GM23338 (cell line): ENCODE results near the gene PRMT1. TPM values are rescaled to one million over a fixed set of nuclear protein-coding genes. Genes with fewer than 3 reads are reported as not detected.
A peak's percentile ranks its signal among the peaks of the same experiment; 100 is the strongest.

Experiments used
- ATAC-seq: fragments of 200-7000 bp; cut with Tn5 transposase; 3 replicates; pipeline ENCODE4 v1.9.1; 2020
- DNase-seq: peaks from one replicate; pipeline ENCODE4 v3.0.0-alpha.2; 2015; ENCODE audit warnings: low spot score
- H2AFZ ChIP-seq: fragments of 200-600 bp; sonication (generic); 2 replicates; pipeline ENCODE4 v1.8.0; 2016; ENCODE audit warnings: antibody characterized with exemption, mild to moderate bottlenecking, moderate library complexity
- H3F3A ChIP-seq: fragments of 200-600 bp; sonication (generic); replicated peaks from 2 replicates; pipeline ENCODE4 v1.8.0; 2017; ENCODE audit warnings: antibody characterized with exemption, mixed run types, low read depth
- H3K27ac ChIP-seq: fragments of 200-600 bp; sonication (generic); 2 replicates; pipeline ENCODE4 v1.6.1; 2016; ENCODE audit warnings: low read depth
- H3K27me3 ChIP-seq: fragments of 200-600 bp; sonication (generic); 2 replicates; pipeline ENCODE4 v1.8.0; 2016; ENCODE audit warnings: mild to moderate bottlenecking, mixed run types, moderate library complexity; ENCODE audit not compliant: insufficient read depth
- H3K36me3 ChIP-seq: fragments of 200-600 bp; sonication (generic); 2 replicates; pipeline ENCODE4 v1.8.0; 2016; ENCODE audit warnings: mild to moderate bottlenecking; ENCODE audit not compliant: insufficient read depth
- H3K4me1 ChIP-seq: fragments of 200-600 bp; sonication (generic); 2 replicates; pipeline ENCODE4 v1.8.0; 2016; ENCODE audit warnings: mild to moderate bottlenecking, moderate library complexity; ENCODE audit not compliant: insufficient read depth
- H3K4me2 ChIP-seq: fragments of 200-600 bp; sonication (generic); 2 replicates; pipeline ENCODE4 v1.7.1; 2017; ENCODE audit warnings: mixed run types
- H3K4me3 ChIP-seq: fragments of 200-600 bp; sonication (generic); 2 replicates; pipeline ENCODE4 v1.6.1; 2016; ENCODE audit warnings: mixed run types
- H3K79me2 ChIP-seq: fragments of 200-600 bp; sonication (generic); replicated peaks from 2 replicates; pipeline ENCODE4 v1.8.0; 2017; ENCODE audit warnings: mild to moderate bottlenecking; ENCODE audit not compliant: insufficient read depth
- H3K9me2 ChIP-seq: fragments of 200-600 bp; sonication (generic); 2 replicates; pipeline ENCODE4 v1.8.0; 2017; ENCODE audit not compliant: insufficient read depth
- H4K20me1 ChIP-seq: fragments of 200-600 bp; sonication (generic); replicated peaks from 2 replicates; pipeline ENCODE4 v1.8.0; 2017; ENCODE audit warnings: mild to moderate bottlenecking; ENCODE audit not compliant: insufficient read depth
- H3K27ac Mint-ChIP-seq: 2 replicates; pipeline ENCODE4 v1.8.0; 2020; ENCODE audit warnings: inconsistent platforms, mild to moderate bottlenecking, moderate library complexity, mixed read lengths
- H3K27me3 Mint-ChIP-seq: 3 replicates; pipeline ENCODE4 v1.8.0; 2022; ENCODE audit warnings: low read depth, mild to moderate bottlenecking, moderate library complexity, mixed read lengths, inconsistent platforms; ENCODE audit not compliant: insufficient read depth, poor library complexity
- H3K36me3 Mint-ChIP-seq: 3 replicates; pipeline ENCODE4 v1.8.0; 2021; ENCODE audit warnings: low read depth, mild to moderate bottlenecking, inconsistent platforms, moderate library complexity, mixed read lengths
- H3K4me1 Mint-ChIP-seq: 3 replicates; pipeline ENCODE4 v1.8.0; 2020; ENCODE audit warnings: mild to moderate bottlenecking, inconsistent platforms, mixed read lengths
- H3K4me3 Mint-ChIP-seq: 3 replicates; pipeline ENCODE4 v1.8.0; 2021; ENCODE audit warnings: moderate library complexity, mild to moderate bottlenecking, inconsistent platforms, mixed read lengths
- H3K9me3 Mint-ChIP-seq: 3 replicates; pipeline ENCODE4 v1.8.0; 2020; ENCODE audit warnings: moderate library complexity, mild to moderate bottlenecking, inconsistent platforms, mixed read lengths
- CREB1 ChIP-seq: fragments of 250-450 bp; sonication (Bioruptor Pico); IDR thresholded peaks from 2 replicates; pipeline ENCODE4 v1.5.0; 2020; ENCODE audit warnings: low read depth, mild to moderate bottlenecking, moderate library complexity
- EZH2 ChIP-seq: fragments of 200-600 bp; sonication (generic); IDR thresholded peaks from one replicate; pipeline ENCODE4 v1.8.0; 2017; ENCODE audit warnings: antibody characterized with exemption, mild to moderate bottlenecking, low read depth; ENCODE audit not compliant: unreplicated experiment
- EZH2phosphoT487 ChIP-seq: fragments of 200-600 bp; sonication (generic); IDR thresholded peaks from one replicate; pipeline ENCODE4 v1.8.1; 2018; ENCODE audit warnings: antibody characterized with exemption; ENCODE audit not compliant: unreplicated experiment
- JUNB ChIP-seq: IDR thresholded peaks from one replicate; pipeline ENCODE4 v1.6.1; 2016; ENCODE audit warnings: antibody characterized with exemption; ENCODE audit not compliant: unreplicated experiment
- NANOG ChIP-seq: IDR thresholded peaks from 2 replicates; pipeline ENCODE4 v1.6.1; 2016; ENCODE audit warnings: antibody characterized with exemption, borderline replicate concordance
- POLR2AphosphoS5 ChIP-seq: IDR thresholded peaks from 2 replicates; pipeline ENCODE4 v1.6.1; 2016; ENCODE audit warnings: antibody characterized with exemption, low read depth
- STAT1 ChIP-seq: IDR thresholded peaks from one replicate; pipeline ENCODE4 v1.6.1; 2016; ENCODE audit warnings: antibody characterized with exemption; ENCODE audit not compliant: unreplicated experiment
- ZNF114 ChIP-seq: fragments of 250-450 bp; sonication (Bioruptor Pico); IDR thresholded peaks from 2 replicates; pipeline ENCODE4 v1.5.0; 2020; ENCODE audit warnings: mild to moderate bottlenecking, moderate library complexity
- ZNF331 ChIP-seq: fragments of 250-450 bp; sonication (Bioruptor Pico); IDR thresholded peaks from 2 replicates; pipeline ENCODE4 v1.5.0; 2020; ENCODE audit warnings: low read depth, mild to moderate bottlenecking, moderate library complexity
- polyA plus RNA-seq: library from polyadenylated mRNA; unstranded; fragments of >200 nt; fragmentation: Nextera tagmentation; extraction: Ambion mirVana; gene quantifications from 2 replicates; pipeline ENCODE4 v1.2.1, GENCODE V29; 2016
- total RNA-seq: library from RNA; depleted of rRNA; stranded (reverse); fragments of >200 nt; shearing (Covaris generic); gene quantifications from 2 replicates; pipeline ENCODE4 v1.2.3, GENCODE V29; 2014
- TF ChIP-seq, protein P1 (sequence below): fragments of 250-450 bp; sonication (Bioruptor Pico); IDR thresholded peaks from 2 replicates; pipeline ENCODE4 v1.5.0; 2020; ENCODE audit warnings: mild to moderate bottlenecking, moderate library complexity
- TF ChIP-seq, protein P2 (sequence below): IDR thresholded peaks from one replicate; pipeline ENCODE4 v1.6.1; 2018; ENCODE audit warnings: antibody characterized with exemption; ENCODE audit not compliant: unreplicated experiment
- TF ChIP-seq, protein P3 (sequence below), 2 experiments: fragments of 200-600 bp in 1 of 2; sonication (generic) in 1 of 2; conservative IDR thresholded peaks; 2 replicates each; pipeline versions ENCODE4 v1.5.1 to v1.6.1; 2016 to 2017; ENCODE audit warnings: antibody characterized with exemption in 2 of 2, low read depth in 2 of 2, mild to moderate bottlenecking in 2 of 2, moderate library complexity in 1 of 2
- TF ChIP-seq, protein P4 (sequence below): IDR thresholded peaks from 2 replicates; pipeline ENCODE4 v1.6.1; 2016; ENCODE audit warnings: antibody characterized with exemption

PRMT1 gene
- total and polyA plus RNA-seq, 2 experiments from 2014 or later: 590 to 700 TPM

DNA sequence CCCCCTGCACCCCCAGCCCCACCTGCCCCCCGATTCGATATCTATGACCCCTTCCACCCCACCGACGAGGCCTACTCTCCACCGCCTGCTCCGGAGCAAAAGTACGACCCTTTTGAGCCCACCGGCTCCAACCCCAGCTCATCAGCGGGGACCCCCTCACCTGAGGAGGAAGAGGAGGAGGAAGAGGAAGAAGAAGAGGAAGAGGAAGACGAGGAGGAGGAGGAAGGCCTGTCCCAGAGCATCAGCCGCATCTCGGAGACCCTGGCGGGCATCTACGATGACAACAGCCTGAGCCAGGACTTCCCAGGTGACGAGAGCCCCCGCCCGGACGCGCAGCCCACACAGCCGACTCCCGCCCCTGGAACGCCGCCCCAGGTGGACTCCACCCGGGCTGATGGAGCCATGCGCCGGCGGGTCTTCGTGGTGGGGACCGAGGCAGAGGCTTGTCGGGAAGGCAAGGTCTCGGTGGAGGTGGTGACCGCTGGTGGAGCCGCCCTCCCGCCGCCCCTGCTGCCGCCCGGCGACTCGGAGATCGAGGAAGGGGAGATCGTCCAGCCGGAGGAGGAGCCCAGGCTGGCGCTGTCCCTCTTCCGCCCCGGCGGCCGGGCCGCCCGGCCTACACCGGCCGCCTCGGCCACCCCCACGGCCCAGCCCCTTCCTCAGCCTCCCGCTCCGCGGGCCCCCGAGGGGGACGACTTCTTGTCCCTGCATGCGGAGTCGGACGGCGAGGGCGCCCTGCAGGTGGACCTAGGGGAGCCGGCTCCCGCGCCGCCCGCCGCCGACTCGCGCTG is 25.8 kb upstream of the PRMT1 start:
- no peak overlapping the region for H2AFZ ChIP-seq
- DNase-seq (peak; percentile 34), ATAC-seq (peak; percentile 33)
- no peak overlapping the region for H3K27ac Mint-ChIP-seq
- peaks cover 13% of the 10 kb centered on the region for H3K36me3 ChIP-seq
- H4K20me1 ChIP-seq: no peaks in the 10 kb centered on the region; the same call in none of the 2 replicates
- no peaks in the 10 kb centered on the region for H3K9me2 ChIP-seq
- H3K4me3 ChIP-seq: no peak overlapping the region
- H3K27me3 Mint-ChIP-seq: peaks cover 7% of the 10 kb centered on the region
- H3K4me3 Mint-ChIP-seq: no peak overlapping the region
- TF ChIP-seq, protein P1, sequence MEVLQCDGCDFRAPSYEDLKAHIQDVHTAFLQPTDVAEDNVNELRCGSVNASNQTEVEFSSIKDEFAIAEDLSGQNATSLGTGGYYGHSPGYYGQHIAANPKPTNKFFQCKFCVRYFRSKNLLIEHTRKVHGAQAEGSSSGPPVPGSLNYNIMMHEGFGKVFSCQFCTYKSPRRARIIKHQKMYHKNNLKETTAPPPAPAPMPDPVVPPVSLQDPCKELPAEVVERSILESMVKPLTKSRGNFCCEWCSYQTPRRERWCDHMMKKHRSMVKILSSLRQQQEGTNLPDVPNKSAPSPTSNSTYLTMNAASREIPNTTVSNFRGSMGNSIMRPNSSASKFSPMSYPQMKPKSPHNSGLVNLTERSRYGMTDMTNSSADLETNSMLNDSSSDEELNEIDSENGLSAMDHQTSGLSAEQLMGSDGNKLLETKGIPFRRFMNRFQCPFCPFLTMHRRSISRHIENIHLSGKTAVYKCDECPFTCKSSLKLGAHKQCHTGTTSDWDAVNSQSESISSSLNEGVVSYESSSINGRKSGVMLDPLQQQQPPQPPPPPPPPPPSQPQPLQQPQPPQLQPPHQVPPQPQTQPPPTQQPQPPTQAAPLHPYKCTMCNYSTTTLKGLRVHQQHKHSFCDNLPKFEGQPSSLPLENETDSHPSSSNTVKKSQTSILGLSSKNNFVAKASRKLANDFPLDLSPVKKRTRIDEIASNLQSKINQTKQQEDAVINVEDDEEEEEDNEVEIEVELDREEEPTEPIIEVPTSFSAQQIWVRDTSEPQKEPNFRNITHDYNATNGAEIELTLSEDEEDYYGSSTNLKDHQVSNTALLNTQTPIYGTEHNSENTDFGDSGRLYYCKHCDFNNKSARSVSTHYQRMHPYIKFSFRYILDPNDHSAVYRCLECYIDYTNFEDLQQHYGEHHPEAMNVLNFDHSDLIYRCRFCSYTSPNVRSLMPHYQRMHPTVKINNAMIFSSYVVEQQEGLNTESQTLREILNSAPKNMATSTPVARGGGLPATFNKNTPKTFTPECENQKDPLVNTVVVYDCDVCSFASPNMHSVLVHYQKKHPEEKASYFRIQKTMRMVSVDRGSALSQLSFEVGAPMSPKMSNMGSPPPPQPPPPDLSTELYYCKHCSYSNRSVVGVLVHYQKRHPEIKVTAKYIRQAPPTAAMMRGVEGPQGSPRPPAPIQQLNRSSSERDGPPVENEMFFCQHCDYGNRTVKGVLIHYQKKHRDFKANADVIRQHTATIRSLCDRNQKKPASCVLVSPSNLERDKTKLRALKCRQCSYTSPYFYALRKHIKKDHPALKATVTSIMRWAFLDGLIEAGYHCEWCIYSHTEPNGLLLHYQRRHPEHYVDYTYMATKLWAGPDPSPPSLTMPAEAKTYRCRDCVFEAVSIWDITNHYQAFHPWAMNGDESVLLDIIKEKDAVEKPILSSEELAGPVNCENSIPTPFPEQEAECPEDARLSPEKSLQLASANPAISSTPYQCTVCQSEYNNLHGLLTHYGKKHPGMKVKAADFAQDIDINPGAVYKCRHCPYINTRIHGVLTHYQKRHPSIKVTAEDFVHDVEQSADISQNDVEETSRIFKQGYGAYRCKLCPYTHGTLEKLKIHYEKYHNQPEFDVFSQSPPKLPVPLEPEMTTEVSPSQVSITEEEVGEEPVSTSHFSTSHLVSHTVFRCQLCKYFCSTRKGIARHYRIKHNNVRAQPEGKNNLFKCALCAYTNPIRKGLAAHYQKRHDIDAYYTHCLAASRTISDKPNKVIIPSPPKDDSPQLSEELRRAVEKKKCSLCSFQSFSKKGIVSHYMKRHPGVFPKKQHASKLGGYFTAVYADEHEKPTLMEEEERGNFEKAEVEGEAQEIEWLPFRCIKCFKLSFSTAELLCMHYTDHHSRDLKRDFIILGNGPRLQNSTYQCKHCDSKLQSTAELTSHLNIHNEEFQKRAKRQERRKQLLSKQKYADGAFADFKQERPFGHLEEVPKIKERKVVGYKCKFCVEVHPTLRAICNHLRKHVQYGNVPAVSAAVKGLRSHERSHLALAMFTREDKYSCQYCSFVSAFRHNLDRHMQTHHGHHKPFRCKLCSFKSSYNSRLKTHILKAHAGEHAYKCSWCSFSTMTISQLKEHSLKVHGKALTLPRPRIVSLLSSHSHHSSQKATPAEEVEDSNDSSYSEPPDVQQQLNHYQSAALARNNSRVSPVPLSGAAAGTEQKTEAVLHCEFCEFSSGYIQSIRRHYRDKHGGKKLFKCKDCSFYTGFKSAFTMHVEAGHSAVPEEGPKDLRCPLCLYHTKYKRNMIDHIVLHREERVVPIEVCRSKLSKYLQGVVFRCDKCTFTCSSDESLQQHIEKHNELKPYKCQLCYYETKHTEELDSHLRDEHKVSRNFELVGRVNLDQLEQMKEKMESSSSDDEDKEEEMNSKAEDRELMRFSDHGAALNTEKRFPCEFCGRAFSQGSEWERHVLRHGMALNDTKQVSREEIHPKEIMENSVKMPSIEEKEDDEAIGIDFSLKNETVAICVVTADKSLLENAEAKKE (CRISPR knock-in tag): no peak
- TF ChIP-seq JUNB (no peak), STAT1 (no peak), EZH2phosphoT487 (no peak), ZNF331 (no peak), POLR2AphosphoS5 (no peak), CREB1 (no peak), ZNF114 (CRISPR knock-in tag) (no peak), NANOG (no peak), EZH2 (no peak)
- TF ChIP-seq, protein P2, sequence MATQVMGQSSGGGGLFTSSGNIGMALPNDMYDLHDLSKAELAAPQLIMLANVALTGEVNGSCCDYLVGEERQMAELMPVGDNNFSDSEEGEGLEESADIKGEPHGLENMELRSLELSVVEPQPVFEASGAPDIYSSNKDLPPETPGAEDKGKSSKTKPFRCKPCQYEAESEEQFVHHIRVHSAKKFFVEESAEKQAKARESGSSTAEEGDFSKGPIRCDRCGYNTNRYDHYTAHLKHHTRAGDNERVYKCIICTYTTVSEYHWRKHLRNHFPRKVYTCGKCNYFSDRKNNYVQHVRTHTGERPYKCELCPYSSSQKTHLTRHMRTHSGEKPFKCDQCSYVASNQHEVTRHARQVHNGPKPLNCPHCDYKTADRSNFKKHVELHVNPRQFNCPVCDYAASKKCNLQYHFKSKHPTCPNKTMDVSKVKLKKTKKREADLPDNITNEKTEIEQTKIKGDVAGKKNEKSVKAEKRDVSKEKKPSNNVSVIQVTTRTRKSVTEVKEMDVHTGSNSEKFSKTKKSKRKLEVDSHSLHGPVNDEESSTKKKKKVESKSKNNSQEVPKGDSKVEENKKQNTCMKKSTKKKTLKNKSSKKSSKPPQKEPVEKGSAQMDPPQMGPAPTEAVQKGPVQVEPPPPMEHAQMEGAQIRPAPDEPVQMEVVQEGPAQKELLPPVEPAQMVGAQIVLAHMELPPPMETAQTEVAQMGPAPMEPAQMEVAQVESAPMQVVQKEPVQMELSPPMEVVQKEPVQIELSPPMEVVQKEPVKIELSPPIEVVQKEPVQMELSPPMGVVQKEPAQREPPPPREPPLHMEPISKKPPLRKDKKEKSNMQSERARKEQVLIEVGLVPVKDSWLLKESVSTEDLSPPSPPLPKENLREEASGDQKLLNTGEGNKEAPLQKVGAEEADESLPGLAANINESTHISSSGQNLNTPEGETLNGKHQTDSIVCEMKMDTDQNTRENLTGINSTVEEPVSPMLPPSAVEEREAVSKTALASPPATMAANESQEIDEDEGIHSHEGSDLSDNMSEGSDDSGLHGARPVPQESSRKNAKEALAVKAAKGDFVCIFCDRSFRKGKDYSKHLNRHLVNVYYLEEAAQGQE: no peak
- TF ChIP-seq, protein P3, sequence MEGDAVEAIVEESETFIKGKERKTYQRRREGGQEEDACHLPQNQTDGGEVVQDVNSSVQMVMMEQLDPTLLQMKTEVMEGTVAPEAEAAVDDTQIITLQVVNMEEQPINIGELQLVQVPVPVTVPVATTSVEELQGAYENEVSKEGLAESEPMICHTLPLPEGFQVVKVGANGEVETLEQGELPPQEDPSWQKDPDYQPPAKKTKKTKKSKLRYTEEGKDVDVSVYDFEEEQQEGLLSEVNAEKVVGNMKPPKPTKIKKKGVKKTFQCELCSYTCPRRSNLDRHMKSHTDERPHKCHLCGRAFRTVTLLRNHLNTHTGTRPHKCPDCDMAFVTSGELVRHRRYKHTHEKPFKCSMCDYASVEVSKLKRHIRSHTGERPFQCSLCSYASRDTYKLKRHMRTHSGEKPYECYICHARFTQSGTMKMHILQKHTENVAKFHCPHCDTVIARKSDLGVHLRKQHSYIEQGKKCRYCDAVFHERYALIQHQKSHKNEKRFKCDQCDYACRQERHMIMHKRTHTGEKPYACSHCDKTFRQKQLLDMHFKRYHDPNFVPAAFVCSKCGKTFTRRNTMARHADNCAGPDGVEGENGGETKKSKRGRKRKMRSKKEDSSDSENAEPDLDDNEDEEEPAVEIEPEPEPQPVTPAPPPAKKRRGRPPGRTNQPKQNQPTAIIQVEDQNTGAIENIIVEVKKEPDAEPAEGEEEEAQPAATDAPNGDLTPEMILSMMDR (conservative IDR thresholded peaks at IDR 0.05; ENCODE audit: low read depth in 2 of 2): no peak
- TF ChIP-seq, protein P4, sequence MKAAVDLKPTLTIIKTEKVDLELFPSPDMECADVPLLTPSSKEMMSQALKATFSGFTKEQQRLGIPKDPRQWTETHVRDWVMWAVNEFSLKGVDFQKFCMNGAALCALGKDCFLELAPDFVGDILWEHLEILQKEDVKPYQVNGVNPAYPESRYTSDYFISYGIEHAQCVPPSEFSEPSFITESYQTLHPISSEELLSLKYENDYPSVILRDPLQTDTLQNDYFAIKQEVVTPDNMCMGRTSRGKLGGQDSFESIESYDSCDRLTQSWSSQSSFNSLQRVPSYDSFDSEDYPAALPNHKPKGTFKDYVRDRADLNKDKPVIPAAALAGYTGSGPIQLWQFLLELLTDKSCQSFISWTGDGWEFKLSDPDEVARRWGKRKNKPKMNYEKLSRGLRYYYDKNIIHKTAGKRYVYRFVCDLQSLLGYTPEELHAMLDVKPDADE: no peak
- no peaks in the 10 kb centered on the region for H3K4me1 Mint-ChIP-seq
- H3K9me3 Mint-ChIP-seq: no peaks in the 10 kb centered on the region
- no peaks in the 10 kb centered on the region for H3K79me2 ChIP-seq
- no peak overlapping the region for H3K27ac ChIP-seq
- H3F3A ChIP-seq: peaks cover 3% of the 10 kb centered on the region; the same call in 1 of the 2 replicates
- no peaks in the 10 kb centered on the region for H3K27me3 ChIP-seq
- H3K36me3 Mint-ChIP-seq: peaks cover 55% of the 10 kb centered on the region
- no peaks in the 10 kb centered on the region for H3K4me1 ChIP-seq
- H3K4me2 ChIP-seq: no peak overlapping the region
